Karpas-422 (cell line): ENCODE data around the gene TMEM168. TPM values are rescaled to one million over a fixed set of nuclear protein-coding genes. Genes with fewer than 3 reads are reported as not detected.

Experiments used
- DNase-seq: peaks from one replicate; pipeline ENCODE4 v3.0.0-alpha.2; 2015
- H2AFZ ChIP-seq: fragments of 200-600 bp; sonication (generic); 2 replicates; pipeline ENCODE4 v1.6.1; 2014; ENCODE audit warnings: antibody characterized with exemption, low read length, mixed read lengths
- H3K27ac ChIP-seq: fragments of 200-600 bp; sonication (generic); 2 replicates; pipeline ENCODE4 v1.5.1; 2014; ENCODE audit warnings: mild to moderate bottlenecking, low read length, moderate library complexity
- H3K27me3 ChIP-seq: fragments of 200-600 bp; sonication (generic); 2 replicates; pipeline ENCODE4 v1.6.1; 2014; ENCODE audit warnings: low read length, mixed read lengths
- H3K36me3 ChIP-seq: fragments of 200-600 bp; sonication (generic); 2 replicates; pipeline ENCODE4 v1.6.1; 2014; ENCODE audit warnings: low read length, mixed read lengths; ENCODE audit not compliant: insufficient read depth
- H3K4me1 ChIP-seq: fragments of 200-600 bp; sonication (generic); 2 replicates; pipeline ENCODE4 v1.6.1; 2014; ENCODE audit warnings: mild to moderate bottlenecking, low read length, mixed read lengths
- H3K4me2 ChIP-seq: fragments of 200-600 bp; sonication (generic); 2 replicates; pipeline ENCODE4 v1.6.1; 2014; ENCODE audit warnings: low read length, low read depth, mild to moderate bottlenecking; ENCODE audit not compliant: poor library complexity, severe bottlenecking
- H3K4me3 ChIP-seq: fragments of 200-600 bp; sonication (generic); 2 replicates; pipeline ENCODE4 v1.5.1; 2014; ENCODE audit warnings: mild to moderate bottlenecking, antibody characterized with exemption, low read length, mixed read lengths
- H3K79me2 ChIP-seq: fragments of 200-600 bp; sonication (generic); 2 replicates; pipeline ENCODE4 v1.6.1; 2014; ENCODE audit warnings: mild to moderate bottlenecking, low read length, mixed read lengths
- H3K9ac ChIP-seq: fragments of 200-600 bp; sonication (generic); 2 replicates; pipeline ENCODE4 v1.6.0; 2014; ENCODE audit warnings: low read length
- H3K9me2 ChIP-seq: fragments of 200-600 bp; sonication (generic), shearing (Covaris generic); replicated peaks from 2 replicates; pipeline ENCODE4 v1.6.0; 2014; ENCODE audit warnings: mild to moderate bottlenecking, low read length, moderate library complexity; ENCODE audit not compliant: insufficient read depth
- H3K9me3 ChIP-seq: fragments of 300-700, 200-600 bp; sonication (generic); 2 replicates; pipeline ENCODE4 v1.6.1; 2014; ENCODE audit warnings: low read length, mixed read lengths
- H4K20me1 ChIP-seq: fragments of 200-600 bp; sonication (generic); 2 replicates; pipeline ENCODE4 v1.6.1; 2014; ENCODE audit warnings: mild to moderate bottlenecking, antibody characterized with exemption, low read length, low read depth; ENCODE audit not compliant: insufficient read depth
- total RNA-seq: library from RNA; depleted of rRNA; stranded (reverse); fragments of >200 nt; shearing (Covaris generic); gene quantifications from 2 replicates; pipeline ENCODE4 v1.2.3, GENCODE V29; 2014; ENCODE audit warnings: low replicate concordance

TMEM168 gene
- total RNA-seq, 1 experiment from 2014 or later = 32.0 TPM

- H4K20me1 ChIP-seq = no peaks in the 10 kb centered on the region
- H3K4me3 ChIP-seq = peak overlapping the region; percentile 74
- H3K4me1 ChIP-seq = peaks cover 22% of the 10 kb centered on the region
- H3K9me3 ChIP-seq = no peaks in the 10 kb centered on the region
- peak overlapping the region; percentile 77 for H3K9ac ChIP-seq
- peaks cover 50% of the 10 kb centered on the region for H3K79me2 ChIP-seq
- H3K27ac ChIP-seq = peak overlapping the region; percentile 44
- no peaks in the 10 kb centered on the region for H3K27me3 ChIP-seq
- H3K36me3 ChIP-seq = peaks cover 2% of the 10 kb centered on the region; the same call in 1 of the 2 replicates
- H3K9me2 ChIP-seq = no peaks in the 10 kb centered on the region
- peak overlapping the region; percentile 99; the same call in 1 of the 2 replicates for H2AFZ ChIP-seq
- H3K4me2 ChIP-seq = peak overlapping the region; percentile 70
- no peak for DNase-seq
Observed at GRCh38 chr7:112789453-112789816, 758 bp downstream of the TMEM168 start.

GRCh38 chr7:112788778-112789343 is 1.3 kb downstream of the TMEM168 start:
- no peaks in the 10 kb centered on the region for H3K27me3 ChIP-seq
- peaks cover 56% of the 10 kb centered on the region for H3K79me2 ChIP-seq
- H3K27ac ChIP-seq = peak overlapping the region; percentile 44; the same call in 1 of the 2 replicates
- H3K36me3 ChIP-seq = peaks cover 8% of the 10 kb centered on the region; the same call in 1 of the 2 replicates
- H3K4me1 ChIP-seq = peaks cover 22% of the 10 kb centered on the region
- H3K9me2 ChIP-seq = no peaks in the 10 kb centered on the region
- no peaks in the 10 kb centered on the region for H3K9me3 ChIP-seq
- peak overlapping the region; percentile 74 for H3K4me3 ChIP-seq
- H3K9ac ChIP-seq = peak overlapping the region; percentile 77
- no peaks in the 10 kb centered on the region for H4K20me1 ChIP-seq
- H2AFZ ChIP-seq = no peak overlapping the region
- peak overlapping the region; percentile 70 for H3K4me2 ChIP-seq
- peak; percentile 41 for DNase-seq

GRCh38 chr7:112784603-112785002 is 5.6 kb downstream of the TMEM168 start:
- no peak for DNase-seq
- peaks cover 34% of the 10 kb centered on the region; the same call in 1 of the 2 replicates for H3K36me3 ChIP-seq
- H3K27me3 ChIP-seq = no peaks in the 10 kb centered on the region
- no peak overlapping the region for H3K4me2 ChIP-seq
- no peak overlapping the region for H3K9ac ChIP-seq
- H3K9me3 ChIP-seq = no peaks in the 10 kb centered on the region
- H3K27ac ChIP-seq = no peak overlapping the region
- H3K4me1 ChIP-seq = peaks cover 12% of the 10 kb centered on the region
- no peaks in the 10 kb centered on the region for H3K9me2 ChIP-seq
- no peak overlapping the region for H3K4me3 ChIP-seq
- H3K79me2 ChIP-seq = peaks cover 96% of the 10 kb centered on the region
- H2AFZ ChIP-seq = no peak overlapping the region
- no peaks in the 10 kb centered on the region for H4K20me1 ChIP-seq

GRCh38 chr7:112782498-112782897 is 7.7 kb downstream of the TMEM168 start:
- no peak overlapping the region for H3K9ac ChIP-seq
- no peaks in the 10 kb centered on the region for H3K4me1 ChIP-seq
- H3K9me3 ChIP-seq = no peaks in the 10 kb centered on the region
- no peak overlapping the region for H3K4me2 ChIP-seq
- H3K27me3 ChIP-seq = no peaks in the 10 kb centered on the region
- peaks cover 52% of the 10 kb centered on the region for H3K36me3 ChIP-seq
- no peaks in the 10 kb centered on the region for H4K20me1 ChIP-seq
- H3K9me2 ChIP-seq = no peaks in the 10 kb centered on the region
- DNase-seq = no peak
- H3K27ac ChIP-seq = no peak overlapping the region
- no peak overlapping the region for H2AFZ ChIP-seq
- peaks cover 86% of the 10 kb centered on the region for H3K79me2 ChIP-seq
- no peak overlapping the region for H3K4me3 ChIP-seq

GRCh38 chr7:112781558-112781957 is 8.6 kb downstream of the TMEM168 start:
- Histone ChIP-seq H3K4me3 (no peak overlapping the region), H3K9ac (no peak overlapping the region), H3K4me2 (no peak overlapping the region), H3K79me2 (peaks cover 77% of the 10 kb centered on the region), H3K9me2 (no peaks in the 10 kb centered on the region), H3K4me1 (no peaks in the 10 kb centered on the region), H4K20me1 (no peaks in the 10 kb centered on the region), H3K36me3 (peaks cover 52% of the 10 kb centered on the region), H3K27ac (no peak overlapping the region), H2AFZ (no peak overlapping the region), H3K9me3 (no peaks in the 10 kb centered on the region), H3K27me3 (no peaks in the 10 kb centered on the region)
- no peak for DNase-seq

- no peak overlapping the region for H2AFZ ChIP-seq
- H3K9me2 ChIP-seq = no peaks in the 10 kb centered on the region
- H3K4me3 ChIP-seq = no peak overlapping the region
- no peaks in the 10 kb centered on the region for H3K4me1 ChIP-seq
- no peaks in the 10 kb centered on the region for H3K27me3 ChIP-seq
- no peaks in the 10 kb centered on the region for H4K20me1 ChIP-seq
- no peak overlapping the region for H3K4me2 ChIP-seq
- no peak overlapping the region for H3K27ac ChIP-seq
- no peaks in the 10 kb centered on the region for H3K9me3 ChIP-seq
- peaks cover 73% of the 10 kb centered on the region for H3K79me2 ChIP-seq
- DNase-seq = no peak
- peaks cover 52% of the 10 kb centered on the region for H3K36me3 ChIP-seq
- no peak overlapping the region for H3K9ac ChIP-seq
Observed at GRCh38 chr7:112781110-112781509, 9.1 kb downstream of the TMEM168 start.

GRCh38 chr7:112779667-112780066 is 10.5 kb downstream of the TMEM168 start:
- Histone ChIP-seq H3K27ac (no peak overlapping the region), H4K20me1 (no peaks in the 10 kb centered on the region)

GRCh38 chr7:112777406-112777805 is 12.8 kb downstream of the TMEM168 start:
- no peak overlapping the region for H2AFZ ChIP-seq

More at GRCh38 chr7:112779667-112780066, 10.5 kb downstream of the TMEM168 start:
- Histone ChIP-seq H3K9me2 (no peaks in the 10 kb centered on the region), H3K9ac (no peak overlapping the region), H2AFZ (no peak overlapping the region), H3K36me3 (peaks cover 52% of the 10 kb centered on the region), H3K79me2 (peaks cover 63% of the 10 kb centered on the region), H3K4me3 (no peak overlapping the region), H3K4me2 (no peak overlapping the region), H3K27me3 (no peaks in the 10 kb centered on the region), H3K9me3 (no peaks in the 10 kb centered on the region), H3K4me1 (no peaks in the 10 kb centered on the region)
- no peak for DNase-seq

More at GRCh38 chr7:112777406-112777805, 12.8 kb downstream of the TMEM168 start:
- H3K27me3 ChIP-seq = no peaks in the 10 kb centered on the region
- no peak overlapping the region for H3K4me2 ChIP-seq
- no peak for DNase-seq
- H3K4me1 ChIP-seq = no peaks in the 10 kb centered on the region
- no peak overlapping the region for H3K27ac ChIP-seq
- no peaks in the 10 kb centered on the region for H3K9me2 ChIP-seq
- peaks cover 40% of the 10 kb centered on the region for H3K79me2 ChIP-seq
- H3K4me3 ChIP-seq = no peak overlapping the region
- H3K9ac ChIP-seq = no peak overlapping the region
- no peaks in the 10 kb centered on the region for H3K9me3 ChIP-seq
- peaks cover 43% of the 10 kb centered on the region for H3K36me3 ChIP-seq
- H4K20me1 ChIP-seq = no peaks in the 10 kb centered on the region
